Thoracic aorta (tissue), 2 donors: Measurements from ENCODE around the gene TAF10. TPM values are rescaled to one million over a fixed set of nuclear protein-coding genes. Genes with fewer than 3 reads are reported as not detected.

Source experiments
- ATAC-seq: fragments of 150-250 bp; one replicate; pipeline ENCODE4 v1.8.0; 2017; ENCODE audit warnings: low read depth; ENCODE audit not compliant: insufficient number of reproducible peaks, low FRiP score
- DNase-seq: peaks from one replicate; pipeline ENCODE4 v3.0.0-alpha.2; 2020; ENCODE audit warnings: low spot score
- H3K27ac ChIP-seq, 2 donors: fragments of 200-600 bp; sonication (generic); 1 replicate in 1 of 2; 2 replicates in 1 of 2; pipeline ENCODE4 v1.5.1; 2016; ENCODE audit warnings: mild to moderate bottlenecking in 2 of 2, moderate library complexity in 2 of 2
- H3K27me3 ChIP-seq: fragments of 200-600 bp; sonication (generic); replicated peaks from 2 replicates; pipeline ENCODE4 v1.6.0; 2016; ENCODE audit warnings: mild to moderate bottlenecking; ENCODE audit not compliant: insufficient read depth
- H3K36me3 ChIP-seq: fragments of 200-600 bp; sonication (generic); one replicate; pipeline ENCODE4 v1.5.1; 2016
- H3K4me1 ChIP-seq, 2 donors: fragments of 200-600 bp; sonication (generic); 1 replicate in 1 of 2; 2 replicates in 1 of 2; pipeline versions ENCODE4 v1.5.1 to v1.6.0; 2016; ENCODE audit warnings: low read depth in 2 of 2, mild to moderate bottlenecking in 1 of 2; ENCODE audit not compliant: control insufficient read depth in 1 of 2
- H3K4me3 ChIP-seq: fragments of 200-600 bp; sonication (generic); 2 replicates; pipeline ENCODE4 v1.5.1; 2016; ENCODE audit warnings: mild to moderate bottlenecking
- H3K9me3 ChIP-seq: fragments of 200-600 bp; sonication (generic); 2 replicates; pipeline ENCODE4 v1.5.1; 2016
- CTCF ChIP-seq: fragments of 200-600 bp; sonication (generic); IDR thresholded peaks from one replicate; pipeline ENCODE4 v1.5.1; 2019; ENCODE audit warnings: antibody characterized with exemption
- total RNA-seq, 2 donors: library from RNA; depleted of rRNA; stranded (reverse); fragments of >200 nt; gene quantifications; one replicate each; pipeline versions ENCODE4 v1.1.0 to v1.2.3, GENCODE V29; 2016

TAF10 gene
- total RNA-seq, 2 donors from 2014 or later, result 39.5 to 40.0 TPM

GRCh38 chr11:6656584-6656915, 44.5 kb upstream of the TAF10 start:
- ATAC-seq (no peak), DNase-seq (no peak)
- Histone ChIP-seq H3K36me3 (no peaks in the 10 kb centered on the region), H3K27me3 (no peaks in the 10 kb centered on the region), H3K9me3 (no peaks in the 10 kb centered on the region), H3K27ac (peak overlapping the region; percentile 83 to 86), H3K4me1 (peaks cover 9 to 39% of the 10 kb centered on the region in 2 donors), H3K4me3 (peak overlapping the region; percentile 83)
- TF ChIP-seq CTCF, result no peak

GRCh38 chr11:6655790-6656583, 44.0 kb upstream of the TAF10 start, which contains the start of gene DCHS1:
DCHS1 (minus strand) TSS chr11:6655809; CDS start chr11:6641613, 14,196 bp downstream.
- Histone ChIP-seq H3K27ac (peak within 1 kb of the TSS; percentile 86 to 87), H3K9me3 (no peaks in the 10 kb centered on the region), H3K27me3 (no peaks in the 10 kb centered on the region), H3K4me3 (peak within 1 kb of the TSS; percentile 83), H3K36me3 (no peaks in the 10 kb centered on the region), H3K4me1 (peaks cover 9 to 39% of the 10 kb centered on the region in 2 donors)
- no peak for DNase-seq
- peak; percentile 39 for ATAC-seq
- no peak for TF ChIP-seq CTCF

GRCh38 chr11:6655020-6655789, 43.2 kb upstream of the TAF10 start:
- Histone ChIP-seq H3K4me3 (peak overlapping the region; percentile 83), H3K4me1 (peaks cover 9 to 39% of the 10 kb centered on the region in 2 donors), H3K27ac (peak overlapping the region; percentile 76 to 87), H3K36me3 (no peaks in the 10 kb centered on the region), H3K9me3 (no peaks in the 10 kb centered on the region), H3K27me3 (no peaks in the 10 kb centered on the region)
- ATAC-seq, result peak; percentile 10
- peak; percentile 56 for DNase-seq
- no peak for TF ChIP-seq CTCF

- no peak for TF ChIP-seq CTCF
- Histone ChIP-seq H3K9me3 (no peaks in the 10 kb centered on the region), H3K27ac (peak overlapping the region; percentile 76 to 87), H3K36me3 (no peaks in the 10 kb centered on the region), H3K4me1 (peaks cover 9 to 40% of the 10 kb centered on the region in 2 donors), H3K4me3 (peak overlapping the region; percentile 83), H3K27me3 (no peaks in the 10 kb centered on the region)
- DNase-seq (no peak), ATAC-seq (no peak)
Observed at GRCh38 chr11:6654281-6655019, 42.4 kb upstream of the TAF10 start.

GRCh38 chr11:6653656-6654055, 41.6 kb upstream of the TAF10 start:
- no peak for TF ChIP-seq CTCF
- no peaks in the 10 kb centered on the region for H3K9me3 ChIP-seq
- H3K4me3 ChIP-seq, result no peak overlapping the region
- H3K27me3 ChIP-seq, result no peaks in the 10 kb centered on the region
- peaks cover 9 to 48% of the 10 kb centered on the region in 2 donors for H3K4me1 ChIP-seq
- H3K27ac ChIP-seq, result peak overlapping the region in 1 of 2 donors; percentile 21
- ATAC-seq (no peak), DNase-seq (no peak)
- no peaks in the 10 kb centered on the region for H3K36me3 ChIP-seq
